Astrocyte (in vitro differentiated cells and primary cell): ENCODE data around the gene ORC3.

Experiments
- EZH2 ChIP-seq: IDR thresholded peaks from 2 replicates; pipeline ENCODE4 v1.6.1; 2012; ENCODE audit warnings: mild to moderate bottlenecking, low read length, inconsistent platforms; ENCODE audit not compliant: insufficient read depth
- TF ChIP-seq, protein P1 (sequence below): IDR thresholded peaks from 2 replicates; pipeline ENCODE4 v1.5.1; 2011; ENCODE audit warnings: low read depth, mild to moderate bottlenecking, inconsistent platforms, low read length, moderate library complexity; ENCODE audit not compliant: insufficient read depth

DNA sequence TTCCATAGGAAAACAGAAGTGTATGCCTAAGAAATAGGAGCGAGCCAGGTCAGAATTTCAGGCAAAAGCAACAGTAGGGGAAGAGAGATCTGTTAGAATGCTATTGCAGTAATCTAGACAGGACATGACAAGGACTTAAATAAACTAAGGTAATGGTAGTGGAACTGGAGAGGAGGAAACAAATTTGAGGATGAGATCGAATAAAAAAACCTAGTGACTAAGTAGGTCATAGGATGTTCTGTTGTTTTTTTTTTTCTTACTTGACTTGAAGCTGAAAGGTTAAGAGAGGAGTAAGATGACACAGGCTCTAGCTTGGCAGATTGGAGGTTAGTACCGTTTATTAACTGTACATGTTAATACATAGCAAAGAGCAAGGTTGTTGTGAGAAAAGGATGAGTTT is 28.6 kb downstream of the ORC3 start:
- TF ChIP-seq, protein P1, sequence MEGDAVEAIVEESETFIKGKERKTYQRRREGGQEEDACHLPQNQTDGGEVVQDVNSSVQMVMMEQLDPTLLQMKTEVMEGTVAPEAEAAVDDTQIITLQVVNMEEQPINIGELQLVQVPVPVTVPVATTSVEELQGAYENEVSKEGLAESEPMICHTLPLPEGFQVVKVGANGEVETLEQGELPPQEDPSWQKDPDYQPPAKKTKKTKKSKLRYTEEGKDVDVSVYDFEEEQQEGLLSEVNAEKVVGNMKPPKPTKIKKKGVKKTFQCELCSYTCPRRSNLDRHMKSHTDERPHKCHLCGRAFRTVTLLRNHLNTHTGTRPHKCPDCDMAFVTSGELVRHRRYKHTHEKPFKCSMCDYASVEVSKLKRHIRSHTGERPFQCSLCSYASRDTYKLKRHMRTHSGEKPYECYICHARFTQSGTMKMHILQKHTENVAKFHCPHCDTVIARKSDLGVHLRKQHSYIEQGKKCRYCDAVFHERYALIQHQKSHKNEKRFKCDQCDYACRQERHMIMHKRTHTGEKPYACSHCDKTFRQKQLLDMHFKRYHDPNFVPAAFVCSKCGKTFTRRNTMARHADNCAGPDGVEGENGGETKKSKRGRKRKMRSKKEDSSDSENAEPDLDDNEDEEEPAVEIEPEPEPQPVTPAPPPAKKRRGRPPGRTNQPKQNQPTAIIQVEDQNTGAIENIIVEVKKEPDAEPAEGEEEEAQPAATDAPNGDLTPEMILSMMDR = no peak
- no peak for TF ChIP-seq EZH2
